Measurements from ENCODE around the gene THADA. TPM values are rescaled to one million over a fixed set of nuclear protein-coding genes. Genes with fewer than 3 reads are reported as not detected.

The THADA gene
- total RNA-seq, 1 donor from 2014 or later: 14.2 TPM

DNA sequence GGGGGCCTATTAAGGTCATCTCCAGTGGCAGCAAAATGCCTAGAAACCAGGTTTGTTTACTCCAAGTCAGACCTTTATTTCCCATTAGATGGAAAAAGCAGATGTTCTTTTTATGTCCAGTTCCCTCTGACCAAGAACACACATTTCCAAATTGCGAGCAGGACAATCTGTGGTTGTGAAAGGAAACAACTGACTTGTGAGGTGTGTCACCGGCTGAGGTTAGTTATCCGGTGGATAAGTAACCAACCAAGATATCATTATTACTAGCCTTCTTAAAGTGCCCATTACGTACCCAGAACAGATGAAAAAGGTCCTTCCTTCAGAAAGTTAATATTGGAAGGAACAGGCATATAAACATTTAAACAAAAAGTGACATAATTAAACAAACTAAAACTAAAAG lies 112.9 kb downstream of the THADA start:
- peak; percentile 32 for ATAC-seq (ENCODE audit: poor library complexity)
- DNase-seq: no peak
- intact Hi-C loops (cut with DNase I): loop anchor here (10.0 kb wide), 4 partner anchors 358 to 658 kb away; no protein-coding TSS in a partner anchor

DNA sequence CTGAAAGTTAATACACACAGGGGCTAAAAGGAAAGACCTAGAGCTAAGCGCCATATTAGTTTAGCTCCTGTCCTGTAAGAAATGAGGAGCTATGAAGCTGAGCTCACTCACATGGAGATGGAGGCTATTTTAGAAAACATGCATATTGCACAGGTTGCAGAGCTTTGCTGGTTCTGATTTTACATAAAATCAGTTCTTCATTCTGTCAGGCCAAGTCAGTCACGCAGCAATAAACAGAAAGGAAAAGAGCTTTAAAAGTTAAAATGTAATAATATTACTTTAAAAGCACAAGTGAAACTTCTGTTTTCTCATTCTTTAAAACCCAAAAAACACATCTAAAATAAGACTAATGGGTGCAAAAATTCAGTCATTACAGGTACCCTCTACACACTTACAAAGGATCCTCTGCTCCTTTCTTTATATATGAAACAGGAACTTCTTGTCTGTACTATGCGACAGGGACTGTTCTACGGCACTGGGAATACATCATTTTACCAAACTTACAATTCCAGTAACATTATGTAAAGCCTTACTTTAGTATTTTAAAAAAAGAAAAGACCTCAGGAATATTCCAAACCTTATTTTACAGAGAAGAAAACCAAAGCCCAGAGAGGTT lies 113.8 kb downstream of the THADA start:
- intact Hi-C loops (cut with DNase I): loop anchor here (10.0 kb wide), 4 partner anchors 357 to 657 kb away; no protein-coding TSS in a partner anchor
- DNase-seq (no peak), ATAC-seq (ENCODE audit: poor library complexity) (no peak)

DNA sequence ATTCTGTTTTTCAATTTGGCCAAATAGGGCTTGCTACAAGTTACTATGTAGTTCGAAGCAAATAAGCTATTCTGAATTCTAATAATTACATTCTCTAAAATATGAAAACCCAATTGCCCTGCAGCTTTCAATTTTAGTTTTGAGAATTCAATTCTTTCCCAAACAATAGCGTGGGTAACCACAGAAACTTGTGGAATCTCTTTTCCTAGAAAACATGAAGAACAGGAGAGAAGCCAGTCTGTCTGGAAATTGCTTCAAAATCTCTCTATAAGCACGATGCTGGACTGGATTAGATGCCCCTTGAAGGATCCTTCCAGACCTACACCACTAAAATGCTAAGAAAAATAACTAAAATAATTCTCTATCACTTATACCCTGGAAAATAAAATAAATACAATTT lies 115.0 kb downstream of the THADA start:
- DNase-seq: no peak
- intact Hi-C loops (cut with DNase I): loop anchor here (10.0 kb wide), 4 partner anchors 356 to 656 kb away; no protein-coding TSS in a partner anchor
- ATAC-seq (ENCODE audit: poor library complexity): no peak

DNA sequence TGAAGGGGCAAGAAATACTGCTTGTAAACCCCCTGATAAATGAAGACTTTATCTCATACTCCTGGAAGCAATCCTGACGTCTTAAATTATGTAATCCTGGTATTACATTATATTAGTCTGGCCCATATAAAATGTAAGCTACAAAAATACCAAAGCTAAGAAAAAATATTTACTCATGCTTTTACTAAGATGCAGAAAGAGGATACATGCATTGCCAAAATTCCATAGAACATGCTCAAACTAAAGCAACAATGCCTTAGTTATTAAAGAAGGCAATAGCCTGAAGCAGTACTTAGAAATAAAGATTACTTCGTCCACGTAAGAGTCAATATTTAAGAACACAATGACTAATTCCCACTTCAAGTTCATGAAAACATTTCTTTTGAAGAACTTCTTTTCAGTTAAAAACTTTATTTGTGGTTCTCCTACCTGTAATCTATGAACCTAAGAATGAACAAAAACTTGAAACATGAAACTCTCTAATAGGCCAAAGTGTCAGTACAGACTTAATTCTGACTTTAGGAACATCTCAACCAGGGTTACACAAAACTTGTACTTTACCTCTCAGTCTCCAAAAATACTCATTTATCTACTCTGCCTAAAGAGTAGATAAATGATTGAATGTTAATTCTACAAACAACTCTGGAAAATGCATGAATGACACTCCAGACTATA lies 117.3 kb downstream of the THADA start:
- DNase-seq (no peak), ATAC-seq (ENCODE audit: poor library complexity) (no peak)

DNA sequence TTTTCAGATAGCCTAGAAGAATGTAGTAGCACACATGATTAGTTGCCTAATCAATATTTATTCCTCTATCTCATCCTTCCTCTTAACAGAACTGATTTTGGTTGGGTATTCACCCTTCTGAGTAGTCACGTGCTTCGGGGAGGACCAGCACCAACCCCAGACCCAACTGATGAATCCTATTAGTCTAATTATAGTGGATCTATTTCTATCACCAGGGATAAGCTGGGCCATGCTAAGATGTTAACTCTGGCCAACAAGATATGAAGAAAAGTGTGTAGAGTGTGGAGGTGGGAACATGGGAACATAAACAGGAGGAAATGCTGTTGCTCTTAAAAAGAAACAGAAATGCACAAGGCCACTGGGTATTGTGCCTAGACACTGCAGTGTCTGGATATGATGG lies 119.9 kb downstream of the THADA start:
- intact Hi-C loops (cut with DNase I): loop anchor here (10.0 kb wide), 1 partner anchor 141 kb away; no protein-coding TSS in a partner anchor
- ATAC-seq (ENCODE audit: poor library complexity) (peak; percentile 53), DNase-seq (no peak)

More for the DNA sequence above, 117.3 kb downstream of the THADA start:
- intact Hi-C loops (cut with DNase I): loop anchor here (10.0 kb wide), 1 partner anchor 144 kb away; no protein-coding TSS in a partner anchor

DNA sequence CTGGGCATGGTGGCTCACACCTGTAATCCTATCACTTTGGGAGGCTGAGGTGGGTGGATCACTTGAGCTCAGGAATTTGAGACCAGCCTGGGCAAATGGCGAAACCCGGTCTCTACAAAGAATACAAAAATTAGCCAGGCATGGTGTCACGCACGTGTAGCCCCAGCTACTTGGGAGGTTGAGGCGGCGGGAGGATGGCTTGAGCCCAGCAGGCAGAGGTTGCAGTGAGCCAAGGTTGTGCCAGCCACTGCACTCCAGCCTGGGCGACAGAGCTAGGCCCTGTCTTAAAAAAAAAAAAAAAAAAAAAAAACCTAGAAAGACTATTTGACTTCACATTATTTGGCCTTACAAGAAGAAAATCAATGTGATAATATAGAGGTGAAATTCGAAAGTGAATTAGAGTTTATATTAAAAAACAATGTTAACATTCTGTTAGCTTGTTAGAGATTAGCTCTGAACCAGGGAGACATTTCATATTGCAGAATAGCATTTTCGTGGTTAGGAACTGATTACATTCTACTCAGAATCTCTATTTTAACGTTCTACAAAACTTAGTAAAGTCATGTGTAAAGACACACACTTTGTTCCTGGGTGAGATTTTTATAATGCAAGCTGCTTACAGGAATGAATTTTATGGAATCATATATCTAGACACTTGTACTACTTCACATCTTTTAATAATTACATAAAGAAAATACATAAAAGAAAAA lies 120.5 kb downstream of the THADA start:
- no peak for DNase-seq
- ATAC-seq (ENCODE audit: poor library complexity): no peak
- intact Hi-C loops (cut with DNase I): loop anchor here (10.0 kb wide), 1 partner anchor 140 kb away; no protein-coding TSS in a partner anchor

DNA sequence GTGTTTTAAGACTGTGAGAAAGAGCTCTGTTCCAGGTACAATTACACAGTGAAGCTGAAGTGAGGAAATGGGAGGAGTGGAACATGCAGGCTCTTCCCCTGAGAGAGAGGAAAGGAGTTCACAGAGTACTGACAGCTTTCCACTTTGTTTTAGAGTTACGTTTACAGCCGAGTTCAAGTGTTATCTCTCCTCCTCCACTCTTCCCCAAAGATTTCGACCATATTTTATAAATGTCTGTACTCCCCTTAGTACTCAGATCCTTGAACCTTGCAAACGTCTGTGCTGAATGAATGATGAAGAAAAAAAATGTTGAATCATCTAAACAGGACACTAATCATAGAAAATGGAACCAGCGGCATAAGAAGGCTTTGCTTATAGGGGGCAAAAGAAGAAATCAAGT lies 121.6 kb downstream of the THADA start:
- ATAC-seq (ENCODE audit: poor library complexity) (no peak), DNase-seq (no peak)
- intact Hi-C loops (cut with DNase I): loop anchor here (10.0 kb wide), 1 partner anchor 139 kb away; no protein-coding TSS in a partner anchor

DNA sequence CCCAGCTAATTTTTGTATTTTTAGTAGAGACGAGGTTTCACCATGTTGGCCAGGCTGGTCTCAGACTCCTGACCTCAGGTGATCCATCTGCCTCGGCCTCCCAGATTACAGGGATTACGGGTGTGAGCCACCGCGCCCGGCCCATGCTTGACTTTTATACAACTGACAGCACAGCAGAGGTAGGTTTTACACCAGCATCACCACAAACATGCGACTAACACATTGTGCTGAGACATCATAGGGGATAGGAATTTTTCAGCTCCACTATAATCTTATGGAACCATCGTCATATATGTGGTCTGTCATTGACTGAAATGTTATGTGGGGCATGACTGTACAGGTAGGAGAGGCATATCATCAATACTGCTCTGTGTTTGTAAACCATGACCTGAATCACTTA lies 122.1 kb downstream of the THADA start:
- no peak for DNase-seq
- intact Hi-C loops (cut with DNase I): loop anchor here (10.0 kb wide), 1 partner anchor 139 kb away; no protein-coding TSS in a partner anchor
- no peak for ATAC-seq (ENCODE audit: poor library complexity)

DNA sequence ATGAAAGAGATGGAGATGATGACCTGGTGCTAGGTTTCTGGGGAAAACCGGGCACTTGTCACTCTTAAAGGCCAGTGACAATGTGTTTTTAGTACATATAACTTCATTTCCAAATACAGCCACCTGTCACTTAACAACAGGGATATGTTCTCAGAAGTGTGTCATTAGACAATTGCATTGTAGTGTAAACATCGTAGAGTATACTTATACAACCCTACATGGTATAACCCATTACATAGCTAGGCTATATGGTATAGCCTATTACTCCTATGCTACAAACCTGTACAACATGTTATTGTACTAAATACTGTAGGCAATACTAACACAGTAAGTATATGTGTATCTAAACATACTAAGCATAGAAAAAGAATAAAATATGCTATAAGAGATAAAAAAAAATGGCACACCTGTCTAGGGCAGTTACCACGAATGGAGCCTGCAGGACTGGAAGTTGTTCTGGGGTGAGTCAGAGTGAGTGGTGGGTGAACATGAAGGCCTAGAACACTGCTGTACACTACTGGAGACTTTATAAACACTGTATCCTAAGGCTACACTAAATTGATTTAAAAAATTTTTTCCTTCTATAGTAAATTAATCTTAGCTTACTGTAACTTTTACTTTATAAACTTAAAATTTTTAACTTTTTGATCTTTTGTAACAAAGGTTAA lies 123.2 kb downstream of the THADA start:
- intact Hi-C loops (cut with DNase I): loop anchor here (10.0 kb wide), 1 partner anchor 138 kb away; no protein-coding TSS in a partner anchor

DNA sequence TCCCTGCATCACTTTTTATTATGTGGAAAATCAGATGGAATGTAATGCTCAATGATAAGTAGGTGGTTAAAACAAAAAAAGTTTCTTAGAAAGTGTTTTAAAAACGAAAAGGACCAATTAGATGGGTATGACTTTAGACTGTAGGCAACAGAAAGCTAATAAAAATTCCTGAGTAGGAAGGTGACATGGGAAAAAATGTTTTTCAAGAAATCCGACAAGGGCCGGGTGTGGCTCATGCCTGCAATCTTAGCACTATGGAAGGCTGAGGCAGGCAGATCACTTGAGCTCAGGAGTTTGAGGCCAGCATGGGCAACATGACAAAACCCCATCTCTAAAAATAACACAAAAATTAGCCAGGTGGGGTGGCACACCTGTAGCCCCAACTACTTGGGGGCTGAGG lies 126.1 kb downstream of the THADA start:
- intact Hi-C loops (cut with DNase I): loop anchor here (10.0 kb wide), 1 partner anchor 135 kb away; no protein-coding TSS in a partner anchor
- ATAC-seq (ENCODE audit: poor library complexity) (no peak), DNase-seq (no peak)

More for the DNA sequence above, 123.2 kb downstream of the THADA start:
- no peak for DNase-seq
- ATAC-seq (ENCODE audit: poor library complexity): no peak

DNA sequence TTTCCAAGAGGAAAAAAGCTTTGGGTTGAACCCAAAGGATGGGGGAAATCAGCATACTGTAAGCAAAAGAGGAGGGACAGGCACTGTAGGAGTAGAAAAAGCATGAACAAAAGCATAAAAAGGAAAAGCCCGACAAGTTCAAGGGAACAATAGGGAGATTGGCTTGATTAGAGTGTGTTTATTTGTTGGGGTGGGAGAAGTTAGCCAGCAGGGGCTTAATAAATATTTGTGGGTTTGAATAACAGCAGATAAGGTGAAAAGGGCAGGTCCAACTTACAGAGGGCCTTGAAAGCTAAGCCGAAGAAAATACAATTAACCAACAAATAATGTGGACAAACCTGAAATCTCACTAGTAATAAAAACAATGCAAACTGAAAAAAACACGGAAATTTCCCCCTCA lies 126.7 kb downstream of the THADA start:
- intact Hi-C loops (cut with DNase I): no loop called here
- no peak for DNase-seq

DNA sequence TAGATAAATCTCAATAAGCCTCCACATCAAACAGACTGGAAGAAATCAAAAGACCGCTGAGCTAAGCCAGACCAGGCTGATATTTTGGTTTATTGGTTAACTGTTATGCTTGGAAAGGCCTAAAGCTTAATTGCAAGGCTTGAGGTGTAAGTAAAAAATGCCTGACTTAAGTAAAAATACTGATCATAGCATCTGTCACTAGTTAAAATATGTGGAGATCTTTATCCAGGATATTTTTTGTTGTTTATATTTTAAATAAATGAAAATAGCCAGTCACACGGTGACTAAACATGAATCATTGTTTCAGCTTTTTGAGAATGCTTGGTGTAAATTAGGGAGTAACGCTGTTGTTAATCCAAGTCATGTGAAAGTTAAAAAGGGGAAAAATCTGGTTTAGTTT lies 127.9 kb downstream of the THADA start:
- intact Hi-C loops (cut with DNase I): no loop called here
- no peak for ATAC-seq (ENCODE audit: poor library complexity)
- no peak for DNase-seq

More for the DNA sequence above, 126.7 kb downstream of the THADA start:
- ATAC-seq (ENCODE audit: poor library complexity): no peak

DNA sequence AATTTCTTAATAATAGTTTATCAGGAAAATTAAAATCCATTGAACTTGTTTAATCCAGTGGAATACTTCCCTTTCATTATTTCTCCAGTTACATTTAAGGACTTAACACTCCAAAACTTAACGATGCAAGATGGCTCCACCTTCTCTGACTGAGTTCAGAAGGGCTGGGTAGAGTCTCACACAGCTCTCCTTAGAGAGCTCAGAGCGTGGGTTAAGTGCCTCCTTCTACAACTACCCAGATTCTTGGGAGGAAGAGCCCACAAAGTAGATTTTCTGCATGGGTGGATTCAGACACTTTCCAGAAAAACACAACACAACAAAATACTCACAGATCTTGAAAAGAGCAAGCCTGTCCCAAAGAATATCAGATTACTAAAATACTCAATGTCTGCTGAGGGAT lies 130.6 kb downstream of the THADA start:
- intact Hi-C loops (cut with DNase I): no loop called here
- ATAC-seq (ENCODE audit: poor library complexity): no peak
- DNase-seq: no peak

DNA sequence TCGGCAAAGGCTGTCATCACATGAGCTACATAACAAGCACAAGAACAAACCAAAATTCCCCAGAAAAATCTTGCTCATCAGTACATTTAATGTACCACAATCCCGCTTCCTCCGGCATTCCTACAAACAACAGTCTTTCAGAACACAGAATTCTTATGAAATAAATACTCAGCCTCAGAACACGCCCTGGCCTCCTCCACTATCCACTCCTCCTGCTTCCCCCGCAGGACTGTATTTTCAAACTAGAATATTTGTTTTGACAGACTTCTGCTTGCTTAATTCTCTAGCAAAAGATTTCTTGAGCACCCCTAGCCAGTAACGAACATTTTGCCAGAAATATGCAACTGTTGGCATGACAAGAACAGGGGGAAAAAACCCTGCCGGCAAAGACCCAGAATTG lies 131.2 kb downstream of the THADA start:
- intact Hi-C loops (cut with DNase I): no loop called here
- peak; percentile 80 for ATAC-seq (ENCODE audit: poor library complexity)
- DNase-seq: peak; percentile 50

DNA sequence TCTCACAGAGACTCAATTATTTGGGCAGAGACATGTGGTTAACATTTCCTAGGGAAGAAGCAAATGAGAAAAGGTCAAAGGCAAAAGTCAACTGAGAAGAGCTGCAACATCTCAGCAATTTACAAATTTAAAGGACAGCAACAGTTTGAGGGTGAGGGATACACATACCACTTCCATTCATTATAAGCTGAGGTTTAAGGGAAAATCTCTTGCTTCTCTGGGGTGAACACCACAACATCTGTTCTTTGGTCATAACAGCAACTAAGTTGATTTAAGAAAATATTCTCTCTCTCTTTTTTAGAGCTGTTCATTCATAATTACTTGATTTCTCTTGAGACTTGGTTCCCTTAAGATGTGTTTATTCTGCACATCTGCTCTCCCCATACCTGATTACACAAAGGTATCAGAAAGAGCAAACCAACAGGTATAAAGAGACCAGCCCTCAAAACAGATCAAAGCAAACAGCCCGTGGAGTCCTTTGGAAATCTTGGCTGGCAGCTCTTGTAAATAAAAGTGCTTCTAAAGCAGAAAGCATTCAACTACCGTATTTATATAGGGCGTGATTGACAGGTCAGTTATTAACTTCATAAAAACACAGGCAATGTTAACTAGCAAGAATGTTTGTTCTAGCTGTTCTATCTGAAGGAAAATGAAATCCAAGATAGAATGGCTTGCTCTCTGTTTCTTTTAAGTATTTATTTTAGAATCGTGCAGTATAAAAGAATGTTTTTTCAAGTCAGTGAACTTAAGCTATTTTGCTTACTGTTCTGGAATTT lies 132.8 kb downstream of the THADA start:
- DNase-seq: no peak
- intact Hi-C loops (cut with DNase I): no loop called here
- ATAC-seq (ENCODE audit: poor library complexity): no peak

DNA sequence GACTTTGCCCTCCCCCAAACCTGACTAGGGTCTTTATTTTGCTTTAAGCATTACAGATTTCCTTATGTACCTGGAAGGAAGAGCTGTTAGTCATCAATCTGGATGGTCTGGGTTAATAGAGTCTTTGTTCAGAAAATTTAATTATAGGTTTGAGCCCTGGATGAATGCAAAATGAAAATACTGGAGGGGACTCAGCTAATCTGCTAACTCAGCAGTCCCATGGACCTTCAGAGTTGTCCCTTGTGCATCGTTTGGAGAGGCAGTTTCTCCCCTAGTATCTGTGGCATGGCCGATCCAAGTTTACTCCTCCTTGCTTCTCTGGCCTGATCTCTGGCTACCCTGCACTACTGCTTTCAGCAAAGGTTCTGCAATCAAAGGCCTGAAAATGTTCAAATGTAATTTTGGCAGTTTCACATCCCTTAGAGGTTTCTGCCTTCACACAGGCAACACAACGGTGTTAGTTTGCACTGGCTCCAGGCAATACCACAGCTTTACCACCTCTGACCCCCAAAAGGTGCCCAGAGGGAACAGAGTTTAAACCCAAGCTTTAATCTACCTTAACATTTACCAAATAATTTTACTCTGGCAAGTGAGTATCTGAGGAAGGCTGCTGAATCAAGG lies 134.3 kb downstream of the THADA start:
- peak; percentile 26 for ATAC-seq (ENCODE audit: poor library complexity)
- intact Hi-C loops (cut with DNase I): no loop called here

DNA sequence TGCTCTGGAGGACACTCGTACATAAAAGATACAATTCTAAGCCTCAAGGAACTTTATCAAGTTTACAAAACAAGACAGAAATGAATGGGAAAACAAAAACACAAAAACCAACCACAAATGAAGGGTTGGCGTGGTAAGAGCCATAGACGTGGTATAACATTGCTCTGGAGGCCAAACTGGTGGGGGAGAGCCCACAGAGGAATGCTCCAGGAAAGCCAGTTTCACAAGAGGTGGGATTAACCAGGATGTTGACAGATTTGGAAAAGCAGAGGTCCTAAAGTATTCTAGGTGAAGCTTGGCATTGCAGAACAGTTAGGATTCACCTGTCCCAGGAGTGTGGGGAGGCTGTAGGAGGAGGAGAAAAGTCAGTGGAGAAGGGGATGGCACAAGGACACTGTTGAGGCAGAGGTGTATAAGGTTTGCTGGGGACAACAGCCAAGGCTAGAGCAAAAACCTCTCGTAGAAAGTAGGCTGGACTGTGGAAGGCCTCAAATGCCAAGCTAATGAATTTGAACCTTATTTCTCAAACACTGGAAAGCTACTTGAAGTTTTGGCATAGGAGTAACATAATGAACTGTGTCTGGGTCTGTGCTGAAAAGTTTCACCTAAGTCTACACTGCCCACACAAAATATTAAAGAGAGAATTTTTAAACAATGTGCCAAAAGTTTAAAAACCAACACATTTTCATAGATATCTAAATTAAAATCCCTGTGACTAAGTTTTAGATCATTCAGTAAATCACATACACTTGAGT lies 135.1 kb downstream of the THADA start:
- DNase-seq (no peak), ATAC-seq (ENCODE audit: poor library complexity) (no peak)
- intact Hi-C loops (cut with DNase I): no loop called here

More for the DNA sequence above, 134.3 kb downstream of the THADA start:
- no peak for DNase-seq

All from Right ventricle myocardium superior (tissue), 1 donor.